Activated naive CD4-positive, alpha-beta T cell treated with Interleukin-2 at 50 U/mL for 16 hours (primary cell): ENCODE results near the gene CNR1.
"Not testable (repeated sequence)": the region's sequence is repeated elsewhere in the genome, so short reads cannot be mapped to it uniquely, and the experiment has no call there.

ENCODE experiments used
- DNase-seq: peaks from one replicate; pipeline ENCODE4 v3.0.0-alpha.2; 2020

The CNR1 gene

GRCh38 chr6:88165844-88166492 is at the start of gene CNR1:
CNR1 (minus strand) TSS chr6:88166347; CDS start chr6:88145274, 21,073 bp downstream.
- DNase-seq: no peak

GRCh38 chr6:88211446-88211845 is 45.3 kb upstream of the CNR1 start:
- no peak for DNase-seq

GRCh38 chr6:88209301-88209700 is 43.2 kb upstream of the CNR1 start:
- no peak for DNase-seq

GRCh38 chr6:88208726-88209125 is 42.6 kb upstream of the CNR1 start:
- DNase-seq: no peak

- not testable (repeated sequence) for DNase-seq
Measured at GRCh38 chr6:88201734-88202133, 35.6 kb upstream of the CNR1 start.

GRCh38 chr6:88184921-88185320 is 18.8 kb upstream of the CNR1 start:
- DNase-seq: no peak

GRCh38 chr6:88183471-88183870 is 17.3 kb upstream of the CNR1 start:
- no peak for DNase-seq

GRCh38 chr6:88179692-88180091 is 13.5 kb upstream of the CNR1 start:
- no peak for DNase-seq

GRCh38 chr6:88177961-88178464 is 11.9 kb upstream of the CNR1 start:
- no peak for DNase-seq

- no peak for DNase-seq
Measured at GRCh38 chr6:88174906-88175305, 8.8 kb upstream of the CNR1 start.

GRCh38 chr6:88171312-88171711 is 5.2 kb upstream of the CNR1 start:
- no peak for DNase-seq

- no peak for DNase-seq
Measured at GRCh38 chr6:88168362-88168761, 2.2 kb upstream of the CNR1 start.

- DNase-seq: no peak
Measured at GRCh38 chr6:88167352-88167937, 1.3 kb upstream of the CNR1 start.

- no peak for DNase-seq
Measured at GRCh38 chr6:88166493-88167351, 575 bp upstream of the CNR1 start.

GRCh38 chr6:88165087-88165843 is 882 bp downstream of the CNR1 start:
- no peak for DNase-seq

- DNase-seq: no peak
Measured at GRCh38 chr6:88164061-88164460, 2.1 kb downstream of the CNR1 start.

- DNase-seq: no peak
Measured at GRCh38 chr6:88163616-88164015, 2.5 kb downstream of the CNR1 start.

- DNase-seq: no peak
Measured at GRCh38 chr6:88161940-88162339, 4.2 kb downstream of the CNR1 start.

GRCh38 chr6:88157106-88157505 is 9.0 kb downstream of the CNR1 start:
- no peak for DNase-seq

GRCh38 chr6:88145298-88145963 is 20.7 kb downstream of the CNR1 start:
- no peak for DNase-seq

GRCh38 chr6:88144637-88145297 is 21.4 kb downstream of the CNR1 start:
- DNase-seq: no peak
